GM23338 (cell line): Measurements from ENCODE around the gene LIN7C.

Source experiments
- CREB1 ChIP-seq: fragments of 250-450 bp; sonication (Bioruptor Pico); IDR thresholded peaks from 2 replicates; pipeline ENCODE4 v1.5.0; 2020; ENCODE audit warnings: low read depth, mild to moderate bottlenecking, moderate library complexity
- CTCF ChIP-seq, 2 experiments: fragments of 200-600 bp in 1 of 2; sonication (generic) in 1 of 2; conservative IDR thresholded peaks; 2 replicates each; pipeline versions ENCODE4 v1.5.1 to v1.6.1; 2016 to 2017; ENCODE audit warnings: antibody characterized with exemption in 2 of 2, low read depth in 2 of 2, mild to moderate bottlenecking in 2 of 2, moderate library complexity in 1 of 2
- EZH2 ChIP-seq: fragments of 200-600 bp; sonication (generic); IDR thresholded peaks from one replicate; pipeline ENCODE4 v1.8.0; 2017; ENCODE audit warnings: antibody characterized with exemption, mild to moderate bottlenecking, low read depth; ENCODE audit not compliant: unreplicated experiment
- EZH2phosphoT487 ChIP-seq: fragments of 200-600 bp; sonication (generic); IDR thresholded peaks from one replicate; pipeline ENCODE4 v1.8.1; 2018; ENCODE audit warnings: antibody characterized with exemption; ENCODE audit not compliant: unreplicated experiment
- POLR2AphosphoS5 ChIP-seq: IDR thresholded peaks from 2 replicates; pipeline ENCODE4 v1.6.1; 2016; ENCODE audit warnings: antibody characterized with exemption, low read depth

GRCh38 chr11:27520226-27520625, 13.7 kb upstream of the LIN7C start:
- TF ChIP-seq CTCF (conservative IDR thresholded peaks at IDR 0.05; ENCODE audit: low read depth in 2 of 2) (no peak), EZH2 (no peak), EZH2phosphoT487 (no peak), CREB1 (CRISPR knock-in tag) (no peak), POLR2AphosphoS5 (no peak)
